GM18526 (cell line): Measurements from ENCODE around the gene SARM1.

Experiments
- POLR2A ChIP-seq: IDR thresholded peaks from 3 replicates; pipeline ENCODE4 v1.6.1; 2011; ENCODE audit not compliant: insufficient read length; ENCODE audit errors: extremely low read depth

SARM1 gene

GRCh38 chr17:28379814-28380801 is 8.6 kb downstream of the SARM1 start:
- TF ChIP-seq POLR2A, result no peak

GRCh38 chr17:28381141-28381825 is 9.8 kb downstream of the SARM1 start:
- TF ChIP-seq POLR2A, result no peak

GRCh38 chr17:28384281-28385036 is 13.0 kb downstream of the SARM1 start:
- TF ChIP-seq POLR2A, result peak; percentile 44

- TF ChIP-seq POLR2A, result no peak
These were observed 13.5 kb downstream of the SARM1 start for GRCh38 chr17:28385037-28385400.

- TF ChIP-seq POLR2A, result no peak
These were observed 13.9 kb downstream of the SARM1 start for GRCh38 chr17:28385406-28385805.

- no peak for TF ChIP-seq POLR2A
These were observed 14.9 kb downstream of the SARM1 start for GRCh38 chr17:28386391-28386790.

GRCh38 chr17:28388106-28388505 is 16.6 kb downstream of the SARM1 start:
- TF ChIP-seq POLR2A, result no peak

- no peak for TF ChIP-seq POLR2A
These were observed 18.6 kb downstream of the SARM1 start for GRCh38 chr17:28390141-28390540.

GRCh38 chr17:28390563-28390962 is 19.1 kb downstream of the SARM1 start:
- TF ChIP-seq POLR2A, result no peak

- TF ChIP-seq POLR2A, result no peak
These were observed 19.5 kb downstream of the SARM1 start for GRCh38 chr17:28390984-28391383.

GRCh38 chr17:28391401-28391800 is 19.9 kb downstream of the SARM1 start:
- no peak for TF ChIP-seq POLR2A

GRCh38 chr17:28392491-28392890 is 21.0 kb downstream of the SARM1 start:
- TF ChIP-seq POLR2A, result no peak

GRCh38 chr17:28394337-28395116 is 23.0 kb downstream of the SARM1 start:
- no peak for TF ChIP-seq POLR2A

GRCh38 chr17:28395426-28395825 is 23.9 kb downstream of the SARM1 start:
- no peak for TF ChIP-seq POLR2A

- TF ChIP-seq POLR2A, result no peak
These were observed 24.5 kb downstream of the SARM1 start for GRCh38 chr17:28395968-28396367.

- no peak for TF ChIP-seq POLR2A
These were observed 25.2 kb downstream of the SARM1 start for GRCh38 chr17:28396635-28397239.
